ENCODE data around the gene KLHL40. TPM values are rescaled to one million over a fixed set of nuclear protein-coding genes. Genes with fewer than 3 reads are reported as not detected.

Gene KLHL40
- total RNA-seq, 1 experiment from 2014 or later, result not detected

DNA sequence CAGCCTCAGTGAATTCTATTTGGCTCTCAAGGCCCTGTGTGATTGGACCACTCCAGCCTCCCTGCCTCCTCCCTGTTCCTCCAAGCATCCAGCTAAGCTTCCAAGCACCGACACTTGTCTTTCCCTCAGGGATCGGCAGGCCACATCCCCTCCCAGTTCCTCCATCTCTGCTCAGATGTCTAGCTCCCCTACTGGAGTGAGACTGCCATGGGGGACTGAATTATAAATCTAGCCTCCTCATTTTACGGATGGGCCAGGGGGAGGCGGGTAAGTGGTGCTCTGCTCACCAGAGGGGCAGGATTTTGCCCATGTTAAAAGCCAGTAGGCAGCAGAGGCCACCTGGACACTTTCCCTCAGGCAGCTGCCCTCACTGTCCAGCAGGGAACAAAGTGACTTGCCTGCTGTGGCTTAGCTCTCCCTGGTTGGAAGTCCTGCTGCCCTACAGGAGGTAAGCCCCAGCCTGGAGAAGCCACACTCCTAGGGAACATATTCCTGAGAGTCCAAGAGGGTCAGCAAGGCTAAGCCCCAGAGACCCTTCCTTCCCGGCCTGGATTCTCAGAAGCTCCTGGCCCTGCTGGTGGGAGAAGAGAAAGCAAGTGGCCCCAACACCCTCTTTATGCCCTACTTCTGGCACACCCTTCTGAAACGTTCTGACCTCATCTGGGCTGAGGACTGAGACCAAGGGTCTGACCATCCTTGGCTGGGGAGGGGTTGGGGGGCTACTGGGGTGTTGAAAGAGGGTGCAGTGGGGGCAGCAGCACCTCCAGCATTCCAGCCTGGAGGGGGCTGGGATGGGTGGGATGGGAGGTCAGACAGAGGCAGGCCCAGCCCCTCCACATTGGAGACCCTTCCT is 26.4 kb downstream of the KLHL40 start:
- DNase-seq (ENCODE audit: low read depth, low spot score), result no peak
- no peak overlapping the region for H3K27ac ChIP-seq (ENCODE audit: low read length)
- ChIA-PET CTCF (interaction anchor here (0.5 to 0.7 kb wide), 3 partner anchors 11 to 46 kb away, joined by 3 to 6 read pairs (median 3); no protein-coding TSS in a partner anchor), POLR2A (no interaction called here)
- no peaks in the 10 kb centered on the region for H3K27me3 ChIP-seq (ENCODE audit: control insufficient read depth, insufficient read depth, low read length)
- TF ChIP-seq, protein P1, sequence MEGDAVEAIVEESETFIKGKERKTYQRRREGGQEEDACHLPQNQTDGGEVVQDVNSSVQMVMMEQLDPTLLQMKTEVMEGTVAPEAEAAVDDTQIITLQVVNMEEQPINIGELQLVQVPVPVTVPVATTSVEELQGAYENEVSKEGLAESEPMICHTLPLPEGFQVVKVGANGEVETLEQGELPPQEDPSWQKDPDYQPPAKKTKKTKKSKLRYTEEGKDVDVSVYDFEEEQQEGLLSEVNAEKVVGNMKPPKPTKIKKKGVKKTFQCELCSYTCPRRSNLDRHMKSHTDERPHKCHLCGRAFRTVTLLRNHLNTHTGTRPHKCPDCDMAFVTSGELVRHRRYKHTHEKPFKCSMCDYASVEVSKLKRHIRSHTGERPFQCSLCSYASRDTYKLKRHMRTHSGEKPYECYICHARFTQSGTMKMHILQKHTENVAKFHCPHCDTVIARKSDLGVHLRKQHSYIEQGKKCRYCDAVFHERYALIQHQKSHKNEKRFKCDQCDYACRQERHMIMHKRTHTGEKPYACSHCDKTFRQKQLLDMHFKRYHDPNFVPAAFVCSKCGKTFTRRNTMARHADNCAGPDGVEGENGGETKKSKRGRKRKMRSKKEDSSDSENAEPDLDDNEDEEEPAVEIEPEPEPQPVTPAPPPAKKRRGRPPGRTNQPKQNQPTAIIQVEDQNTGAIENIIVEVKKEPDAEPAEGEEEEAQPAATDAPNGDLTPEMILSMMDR (IDR thresholded peaks at IDR 0.05), result no peak
- TF ChIP-seq, protein P2, sequence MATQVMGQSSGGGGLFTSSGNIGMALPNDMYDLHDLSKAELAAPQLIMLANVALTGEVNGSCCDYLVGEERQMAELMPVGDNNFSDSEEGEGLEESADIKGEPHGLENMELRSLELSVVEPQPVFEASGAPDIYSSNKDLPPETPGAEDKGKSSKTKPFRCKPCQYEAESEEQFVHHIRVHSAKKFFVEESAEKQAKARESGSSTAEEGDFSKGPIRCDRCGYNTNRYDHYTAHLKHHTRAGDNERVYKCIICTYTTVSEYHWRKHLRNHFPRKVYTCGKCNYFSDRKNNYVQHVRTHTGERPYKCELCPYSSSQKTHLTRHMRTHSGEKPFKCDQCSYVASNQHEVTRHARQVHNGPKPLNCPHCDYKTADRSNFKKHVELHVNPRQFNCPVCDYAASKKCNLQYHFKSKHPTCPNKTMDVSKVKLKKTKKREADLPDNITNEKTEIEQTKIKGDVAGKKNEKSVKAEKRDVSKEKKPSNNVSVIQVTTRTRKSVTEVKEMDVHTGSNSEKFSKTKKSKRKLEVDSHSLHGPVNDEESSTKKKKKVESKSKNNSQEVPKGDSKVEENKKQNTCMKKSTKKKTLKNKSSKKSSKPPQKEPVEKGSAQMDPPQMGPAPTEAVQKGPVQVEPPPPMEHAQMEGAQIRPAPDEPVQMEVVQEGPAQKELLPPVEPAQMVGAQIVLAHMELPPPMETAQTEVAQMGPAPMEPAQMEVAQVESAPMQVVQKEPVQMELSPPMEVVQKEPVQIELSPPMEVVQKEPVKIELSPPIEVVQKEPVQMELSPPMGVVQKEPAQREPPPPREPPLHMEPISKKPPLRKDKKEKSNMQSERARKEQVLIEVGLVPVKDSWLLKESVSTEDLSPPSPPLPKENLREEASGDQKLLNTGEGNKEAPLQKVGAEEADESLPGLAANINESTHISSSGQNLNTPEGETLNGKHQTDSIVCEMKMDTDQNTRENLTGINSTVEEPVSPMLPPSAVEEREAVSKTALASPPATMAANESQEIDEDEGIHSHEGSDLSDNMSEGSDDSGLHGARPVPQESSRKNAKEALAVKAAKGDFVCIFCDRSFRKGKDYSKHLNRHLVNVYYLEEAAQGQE (IDR thresholded peaks at IDR 0.05; ENCODE audit: insufficient read depth in 1 of 2, low read depth in 2 of 2, low read length in 1 of 2), result no peak
- TF ChIP-seq POLR2AphosphoS5 (IDR thresholded peaks at IDR 0.05; ENCODE audit: low read depth, low read length) (no peak), TCF7L2 (IDR thresholded peaks at IDR 0.05; ENCODE audit: low read depth, low read length) (no peak)
- H3K4me1 ChIP-seq (ENCODE audit: control insufficient read depth, insufficient read depth, low read length), result no peaks in the 10 kb centered on the region
- H3K4me3 ChIP-seq (ENCODE audit: low read depth in 2 of 2, low read length in 2 of 2), result no peak overlapping the region
- intact Hi-C loops (cut with micrococcal nuclease; ENCODE audit: unreplicated experiment) (no loop called here), in situ Hi-C loops (cut with HindIII; ENCODE audit: low pct_unique_long_range_greater_than_20kb, low sequenced_read_pairs) (no loop called here)
- BruUV-seq (replicated peaks), result no TSS peak
- no peaks in the 10 kb centered on the region for H3K9me3 ChIP-seq (ENCODE audit: control insufficient read depth, insufficient read depth, low read depth, low read length)
- H3K36me3 ChIP-seq (ENCODE audit: control insufficient read depth, insufficient read depth, low read length), result no peaks in the 10 kb centered on the region
- peak; percentile 65; the same call in 1 of the 2 replicates for ATAC-seq

DNA sequence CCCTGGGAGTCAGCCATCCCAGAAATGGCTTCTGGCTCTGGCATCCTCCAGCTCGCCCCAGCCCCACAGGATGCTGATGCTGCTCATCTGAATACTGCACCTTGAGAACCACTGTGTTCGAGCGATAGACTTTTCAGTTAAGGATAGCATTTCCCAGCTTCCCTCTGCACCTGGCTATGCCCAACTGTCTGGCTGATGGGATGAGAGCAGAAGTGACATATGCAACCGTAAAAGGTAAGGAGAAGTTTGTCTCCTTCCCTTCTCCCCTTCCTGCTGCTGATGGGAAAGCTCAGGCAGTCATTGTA is 27.0 kb downstream of the KLHL40 start:
- BruUV-seq (replicated peaks), result no TSS peak
- intact Hi-C loops (cut with micrococcal nuclease; ENCODE audit: unreplicated experiment), result no loop called here
- POLR2A ChIA-PET, result no interaction called here

More for the DNA sequence above, 27.0 kb downstream of the KLHL40 start:
- Histone ChIP-seq H3K27me3 (ENCODE audit: control insufficient read depth, insufficient read depth, low read length) (no peaks in the 10 kb centered on the region), H3K4me3 (ENCODE audit: low read depth in 2 of 2, low read length in 2 of 2) (no peak overlapping the region), H3K36me3 (ENCODE audit: control insufficient read depth, insufficient read depth, low read length) (no peaks in the 10 kb centered on the region), H3K9me3 (ENCODE audit: control insufficient read depth, insufficient read depth, low read depth, low read length) (no peaks in the 10 kb centered on the region), H3K27ac (ENCODE audit: low read length) (no peak overlapping the region), H3K4me1 (ENCODE audit: control insufficient read depth, insufficient read depth, low read length) (no peaks in the 10 kb centered on the region)
- CTCF ChIA-PET, result interaction anchor here (0.5 kb wide), 1 partner anchor 11 kb away, joined by 6 read pairs; no protein-coding TSS in a partner anchor
- no peak for DNase-seq (ENCODE audit: low read depth, low spot score)
- ATAC-seq, result no peak
- TF ChIP-seq POLR2AphosphoS5 (IDR thresholded peaks at IDR 0.05; ENCODE audit: low read depth, low read length), result no peak
- TF ChIP-seq TCF7L2 (IDR thresholded peaks at IDR 0.05; ENCODE audit: low read depth, low read length), result no peak
- TF ChIP-seq, protein P2 (IDR thresholded peaks at IDR 0.05; ENCODE audit: insufficient read depth in 1 of 2, low read depth in 2 of 2, low read length in 1 of 2), result no peak
- TF ChIP-seq SIN3A (IDR thresholded peaks at IDR 0.05; ENCODE audit: borderline replicate concordance, insufficient read depth, low read depth, low read length), result no peak
- TF ChIP-seq, protein P1 (IDR thresholded peaks at IDR 0.05), result no peak
- in situ Hi-C loops (cut with HindIII; ENCODE audit: low pct_unique_long_range_greater_than_20kb, low sequenced_read_pairs), result no loop called here

Measured in Panc1 (cell line).